ENCODE data around the gene TARBP1. TPM values are rescaled to one million over a fixed set of nuclear protein-coding genes. Genes with fewer than 3 reads are reported as not detected.
"Not testable (repeated sequence)": the region's sequence is repeated elsewhere in the genome, so short reads cannot be mapped to it uniquely, and the experiment has no call there.

Gene TARBP1
- total RNA-seq, 1 experiment from 2014 or later, result 70.9 TPM

GRCh38 chr1:234408757-234409156 is 70.2 kb downstream of the TARBP1 start:
- no peaks in the 10 kb centered on the region for H3K79me2 ChIP-seq (ENCODE audit: low read length)
- H3K9ac ChIP-seq (ENCODE audit: low read length), result no peak overlapping the region
- H3K27ac ChIP-seq (ENCODE audit: low read length), result no peak overlapping the region
- H4K20me1 ChIP-seq (ENCODE audit: insufficient read depth, low read depth, low read length), result no peaks in the 10 kb centered on the region
- H3K4me1 ChIP-seq (ENCODE audit: low read length), result no peaks in the 10 kb centered on the region
- DNase-seq, result no peak
- no peak overlapping the region for H2AFZ ChIP-seq (ENCODE audit: low read length)
- no peaks in the 10 kb centered on the region for H3K9me2 ChIP-seq (replicated peaks; ENCODE audit: insufficient read depth, low read length)
- H3K9me3 ChIP-seq (ENCODE audit: low read length), result no peaks in the 10 kb centered on the region
- H3K4me3 ChIP-seq (ENCODE audit: low read length), result no peak overlapping the region
- no peaks in the 10 kb centered on the region for H3K27me3 ChIP-seq (ENCODE audit: low read length)
- no peak overlapping the region for H3K4me2 ChIP-seq (ENCODE audit: low read depth, low read length, poor library complexity, severe bottlenecking)
- H3K36me3 ChIP-seq (ENCODE audit: insufficient read depth, low read length), result peaks cover 17% of the 10 kb centered on the region; the same call in 1 of the 2 replicates

GRCh38 chr1:234406871-234407270 is 72.1 kb downstream of the TARBP1 start:
- no peak for DNase-seq
- Histone ChIP-seq H3K4me3 (ENCODE audit: low read length) (no peak overlapping the region), H4K20me1 (ENCODE audit: insufficient read depth, low read depth, low read length) (no peaks in the 10 kb centered on the region), H3K4me1 (ENCODE audit: low read length) (no peaks in the 10 kb centered on the region), H3K79me2 (ENCODE audit: low read length) (no peaks in the 10 kb centered on the region), H2AFZ (ENCODE audit: low read length) (no peak overlapping the region), H3K27me3 (ENCODE audit: low read length) (no peaks in the 10 kb centered on the region), H3K27ac (ENCODE audit: low read length) (no peak overlapping the region), H3K36me3 (ENCODE audit: insufficient read depth, low read length) (peaks cover 17% of the 10 kb centered on the region; the same call in 1 of the 2 replicates), H3K4me2 (ENCODE audit: low read depth, low read length, poor library complexity, severe bottlenecking) (no peak overlapping the region), H3K9me2 (replicated peaks; ENCODE audit: insufficient read depth, low read length) (no peaks in the 10 kb centered on the region), H3K9me3 (ENCODE audit: low read length) (no peaks in the 10 kb centered on the region), H3K9ac (ENCODE audit: low read length) (no peak overlapping the region)

GRCh38 chr1:234405676-234406075 is 73.3 kb downstream of the TARBP1 start:
- H3K9me3 ChIP-seq (ENCODE audit: low read length), result no peaks in the 10 kb centered on the region
- H3K4me2 ChIP-seq (ENCODE audit: low read depth, low read length, poor library complexity, severe bottlenecking), result no peak overlapping the region
- no peak overlapping the region for H3K9ac ChIP-seq (ENCODE audit: low read length)
- H3K9me2 ChIP-seq (replicated peaks; ENCODE audit: insufficient read depth, low read length), result no peaks in the 10 kb centered on the region
- H3K27me3 ChIP-seq (ENCODE audit: low read length), result no peaks in the 10 kb centered on the region
- H3K4me3 ChIP-seq (ENCODE audit: low read length), result no peak overlapping the region
- H2AFZ ChIP-seq (ENCODE audit: low read length), result no peak overlapping the region
- H3K36me3 ChIP-seq (ENCODE audit: insufficient read depth, low read length), result peaks cover 19% of the 10 kb centered on the region; the same call in 1 of the 2 replicates
- H4K20me1 ChIP-seq (ENCODE audit: insufficient read depth, low read depth, low read length), result no peaks in the 10 kb centered on the region
- H3K79me2 ChIP-seq (ENCODE audit: low read length), result no peaks in the 10 kb centered on the region
- peaks cover 2% of the 10 kb centered on the region; the same call in 1 of the 2 replicates for H3K4me1 ChIP-seq (ENCODE audit: low read length)
- DNase-seq, result no peak
- H3K27ac ChIP-seq (ENCODE audit: low read length), result no peak overlapping the region

GRCh38 chr1:234402939-234403338 is 76.0 kb downstream of the TARBP1 start:
- Histone ChIP-seq H3K27ac (ENCODE audit: low read length) (no peak overlapping the region), H4K20me1 (ENCODE audit: insufficient read depth, low read depth, low read length) (no peaks in the 10 kb centered on the region), H3K9me3 (ENCODE audit: low read length) (no peaks in the 10 kb centered on the region), H2AFZ (ENCODE audit: low read length) (no peak overlapping the region), H3K79me2 (ENCODE audit: low read length) (no peaks in the 10 kb centered on the region), H3K9me2 (replicated peaks; ENCODE audit: insufficient read depth, low read length) (no peaks in the 10 kb centered on the region), H3K9ac (ENCODE audit: low read length) (no peak overlapping the region), H3K36me3 (ENCODE audit: insufficient read depth, low read length) (peaks cover 8% of the 10 kb centered on the region; the same call in 1 of the 2 replicates), H3K4me1 (ENCODE audit: low read length) (peaks cover 17% of the 10 kb centered on the region), H3K4me2 (ENCODE audit: low read depth, low read length, poor library complexity, severe bottlenecking) (no peak overlapping the region), H3K4me3 (ENCODE audit: low read length) (no peak overlapping the region), H3K27me3 (ENCODE audit: low read length) (no peaks in the 10 kb centered on the region)
- no peak for DNase-seq

- Histone ChIP-seq H2AFZ (ENCODE audit: low read length) (no peak overlapping the region), H3K4me3 (ENCODE audit: low read length) (no peak overlapping the region)
- no peak for DNase-seq
Observed at GRCh38 chr1:234401658-234402057, 77.3 kb downstream of the TARBP1 start.

GRCh38 chr1:234400773-234401172 is 78.2 kb downstream of the TARBP1 start:
- Histone ChIP-seq H4K20me1 (ENCODE audit: insufficient read depth, low read depth, low read length) (no peaks in the 10 kb centered on the region), H3K27ac (ENCODE audit: low read length) (peak overlapping the region; percentile 57), H2AFZ (ENCODE audit: low read length) (no peak overlapping the region), H3K4me3 (ENCODE audit: low read length) (no peak overlapping the region), H3K4me1 (ENCODE audit: low read length) (peaks cover 19% of the 10 kb centered on the region), H3K9ac (ENCODE audit: low read length) (no peak overlapping the region), H3K4me2 (ENCODE audit: low read depth, low read length, poor library complexity, severe bottlenecking) (no peak overlapping the region), H3K9me3 (ENCODE audit: low read length) (no peaks in the 10 kb centered on the region), H3K9me2 (replicated peaks; ENCODE audit: insufficient read depth, low read length) (no peaks in the 10 kb centered on the region), H3K79me2 (ENCODE audit: low read length) (no peaks in the 10 kb centered on the region), H3K27me3 (ENCODE audit: low read length) (no peaks in the 10 kb centered on the region), H3K36me3 (ENCODE audit: insufficient read depth, low read length) (peaks cover 8% of the 10 kb centered on the region; the same call in 1 of the 2 replicates)
- DNase-seq, result no peak

More at GRCh38 chr1:234401658-234402057, 77.3 kb downstream of the TARBP1 start:
- 0 out of 2 replicates have a peak overlapping the region, but pooled peaks have one; percentile 57 for H3K27ac ChIP-seq (ENCODE audit: low read length)
- H4K20me1 ChIP-seq (ENCODE audit: insufficient read depth, low read depth, low read length), result no peaks in the 10 kb centered on the region
- H3K79me2 ChIP-seq (ENCODE audit: low read length), result no peaks in the 10 kb centered on the region
- peaks cover 8% of the 10 kb centered on the region; the same call in 1 of the 2 replicates for H3K36me3 ChIP-seq (ENCODE audit: insufficient read depth, low read length)
- peaks cover 19% of the 10 kb centered on the region for H3K4me1 ChIP-seq (ENCODE audit: low read length)
- H3K9me3 ChIP-seq (ENCODE audit: low read length), result no peaks in the 10 kb centered on the region
- H3K4me2 ChIP-seq (ENCODE audit: low read depth, low read length, poor library complexity, severe bottlenecking), result no peak overlapping the region
- H3K27me3 ChIP-seq (ENCODE audit: low read length), result no peaks in the 10 kb centered on the region
- no peaks in the 10 kb centered on the region for H3K9me2 ChIP-seq (replicated peaks; ENCODE audit: insufficient read depth, low read length)
- H3K9ac ChIP-seq (ENCODE audit: low read length), result no peak overlapping the region

- not testable (repeated sequence) for DNase-seq; H3K9me3 ChIP-seq (ENCODE audit: low read length); H3K9me2 ChIP-seq (replicated peaks; ENCODE audit: insufficient read depth, low read length); H3K9ac ChIP-seq (ENCODE audit: low read length); H3K36me3 ChIP-seq (ENCODE audit: insufficient read depth, low read length); H3K4me2 ChIP-seq (ENCODE audit: low read depth, low read length, poor library complexity, severe bottlenecking); H4K20me1 ChIP-seq (ENCODE audit: insufficient read depth, low read depth, low read length); H2AFZ ChIP-seq (ENCODE audit: low read length); H3K4me3 ChIP-seq (ENCODE audit: low read length); H3K27me3 ChIP-seq (ENCODE audit: low read length); H3K79me2 ChIP-seq (ENCODE audit: low read length)
- Histone ChIP-seq H3K27ac (ENCODE audit: low read length) (peak overlapping the region; percentile 85), H3K4me1 (ENCODE audit: low read length) (peaks cover 19% of the 10 kb centered on the region)
Observed at GRCh38 chr1:234399515-234399914, 79.5 kb downstream of the TARBP1 start.

- H2AFZ ChIP-seq (ENCODE audit: low read length), result peak overlapping the region; percentile 73
- DNase-seq, result peak; percentile 79
Observed at GRCh38 chr1:234398849-234399381, 80.1 kb downstream of the TARBP1 start.

More at GRCh38 chr1:234398849-234399381, 80.1 kb downstream of the TARBP1 start:
- no peaks in the 10 kb centered on the region for H3K79me2 ChIP-seq (ENCODE audit: low read length)
- peak overlapping the region; percentile 46 for H3K9ac ChIP-seq (ENCODE audit: low read length)
- H3K9me2 ChIP-seq (replicated peaks; ENCODE audit: insufficient read depth, low read length), result no peaks in the 10 kb centered on the region
- H3K4me3 ChIP-seq (ENCODE audit: low read length), result peak overlapping the region; percentile 33
- H3K4me2 ChIP-seq (ENCODE audit: low read depth, low read length, poor library complexity, severe bottlenecking), result peak overlapping the region; percentile 75
- peak overlapping the region; percentile 85 for H3K27ac ChIP-seq (ENCODE audit: low read length)
- H3K4me1 ChIP-seq (ENCODE audit: low read length), result peaks cover 21% of the 10 kb centered on the region
- no peaks in the 10 kb centered on the region for H3K9me3 ChIP-seq (ENCODE audit: low read length)
- H3K36me3 ChIP-seq (ENCODE audit: insufficient read depth, low read length), result peaks cover 5% of the 10 kb centered on the region; the same call in 1 of the 2 replicates
- H4K20me1 ChIP-seq (ENCODE audit: insufficient read depth, low read depth, low read length), result no peaks in the 10 kb centered on the region
- no peaks in the 10 kb centered on the region for H3K27me3 ChIP-seq (ENCODE audit: low read length)
